WERI-Rb-1 (cell line): ENCODE measurements around the gene C12orf43.
A peak's percentile ranks its signal among the peaks of the same experiment; 100 is the strongest.

ENCODE experiments used
- DNase-seq: peaks from one replicate; pipeline ENCODE4 v3.0.0-alpha.2; 2020
- H3K27ac ChIP-seq: fragments of 250-450 bp; sonication (Bioruptor Pico); 2 replicates; pipeline ENCODE4 v1.5.1; 2020; ENCODE audit warnings: mild to moderate bottlenecking, moderate library complexity
- H3K27me3 ChIP-seq: fragments of 250-450 bp; sonication (Bioruptor Pico); 2 replicates; pipeline ENCODE4 v1.5.1; 2021; ENCODE audit warnings: mild to moderate bottlenecking, low read depth, moderate library complexity; ENCODE audit not compliant: insufficient read depth, severe bottlenecking
- H3K36me3 ChIP-seq: fragments of 250-450 bp; sonication (Bioruptor Pico); 2 replicates; pipeline ENCODE4 v1.5.1; 2020; ENCODE audit warnings: mild to moderate bottlenecking, moderate library complexity
- H3K4me3 ChIP-seq: 2 replicates; pipeline ENCODE4 v1.5.1; 2011; ENCODE audit warnings: low read depth, mild to moderate bottlenecking, control low read depth, low read length
- H3K9me3 ChIP-seq: fragments of 250-450 bp; sonication (Bioruptor Pico); 2 replicates; pipeline ENCODE4 v1.5.1; 2021; ENCODE audit warnings: mild to moderate bottlenecking, moderate library complexity; ENCODE audit not compliant: severe bottlenecking
- CTCF ChIP-seq: IDR thresholded peaks from 2 replicates; pipeline ENCODE4 v1.5.1; 2011; ENCODE audit warnings: low read depth, mild to moderate bottlenecking, control low read depth, inconsistent platforms, low read length

The C12orf43 gene

GRCh38 chr12:120971299-120972180 is 44.7 kb downstream of the C12orf43 start:
- Histone ChIP-seq H3K27ac (no peak overlapping the region), H3K9me3 (no peaks in the 10 kb centered on the region), H3K27me3 (no peaks in the 10 kb centered on the region), H3K4me3 (no peak overlapping the region), H3K36me3 (no peaks in the 10 kb centered on the region)
- peak; percentile 26 for DNase-seq
- TF ChIP-seq CTCF = peak; percentile 67

GRCh38 chr12:120970310-120970709 is 46.0 kb downstream of the C12orf43 start:
- H3K27me3 ChIP-seq = no peaks in the 10 kb centered on the region
- no peaks in the 10 kb centered on the region for H3K36me3 ChIP-seq
- DNase-seq = no peak
- no peaks in the 10 kb centered on the region for H3K9me3 ChIP-seq
- no peak overlapping the region for H3K4me3 ChIP-seq
- TF ChIP-seq CTCF = no peak
- H3K27ac ChIP-seq = no peak overlapping the region

GRCh38 chr12:120965534-120966091 is 50.7 kb downstream of the C12orf43 start:
- Histone ChIP-seq H3K27me3 (no peaks in the 10 kb centered on the region), H3K36me3 (no peaks in the 10 kb centered on the region), H3K4me3 (no peak overlapping the region), H3K27ac (no peak overlapping the region), H3K9me3 (no peaks in the 10 kb centered on the region)
- DNase-seq = no peak
- TF ChIP-seq CTCF = no peak

- Histone ChIP-seq H3K27ac (no peak overlapping the region), H3K36me3 (no peaks in the 10 kb centered on the region), H3K4me3 (no peak overlapping the region), H3K27me3 (no peaks in the 10 kb centered on the region), H3K9me3 (no peaks in the 10 kb centered on the region)
- no peak for DNase-seq
- TF ChIP-seq CTCF = no peak
Measured at GRCh38 chr12:120964298-120964697, 52.0 kb downstream of the C12orf43 start.

- H3K27ac ChIP-seq = no peak overlapping the region
- DNase-seq = no peak
- no peaks in the 10 kb centered on the region for H3K36me3 ChIP-seq
- no peaks in the 10 kb centered on the region for H3K27me3 ChIP-seq
- H3K4me3 ChIP-seq = no peak overlapping the region
- no peaks in the 10 kb centered on the region for H3K9me3 ChIP-seq
- TF ChIP-seq CTCF = no peak
Measured at GRCh38 chr12:120962532-120963020, 53.7 kb downstream of the C12orf43 start.
